ENCODE measurements around the gene DLG2.
A peak's percentile ranks its signal among the peaks of the same experiment; 100 is the strongest.
"Not testable (repeated sequence)": the region's sequence is repeated elsewhere in the genome, so short reads cannot be mapped to it uniquely, and the experiment has no call there.

The DLG2 gene

DNA sequence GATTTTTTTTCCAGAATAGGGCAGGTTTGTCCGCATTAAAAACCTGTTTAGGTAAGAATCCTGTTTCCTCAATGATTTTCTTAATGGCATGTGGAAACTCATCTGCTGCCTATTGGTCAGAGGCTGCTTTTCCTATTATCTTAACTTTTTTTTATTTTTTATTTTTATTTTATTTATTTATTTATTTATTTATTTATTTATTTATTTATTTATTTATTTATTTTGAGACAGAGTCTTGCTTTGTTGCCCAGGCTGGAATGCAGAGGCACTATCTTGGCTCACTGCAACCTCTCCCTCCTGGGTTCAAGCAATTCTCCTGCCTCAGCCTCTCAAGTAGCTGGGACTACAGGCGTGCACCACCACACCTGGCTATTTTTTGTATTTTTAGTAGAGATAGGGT lies 389.1 kb downstream of the DLG2 start:
- DNase-seq (ENCODE audit: low spot score); FAIRE-seq: not testable (repeated sequence)

DNA sequence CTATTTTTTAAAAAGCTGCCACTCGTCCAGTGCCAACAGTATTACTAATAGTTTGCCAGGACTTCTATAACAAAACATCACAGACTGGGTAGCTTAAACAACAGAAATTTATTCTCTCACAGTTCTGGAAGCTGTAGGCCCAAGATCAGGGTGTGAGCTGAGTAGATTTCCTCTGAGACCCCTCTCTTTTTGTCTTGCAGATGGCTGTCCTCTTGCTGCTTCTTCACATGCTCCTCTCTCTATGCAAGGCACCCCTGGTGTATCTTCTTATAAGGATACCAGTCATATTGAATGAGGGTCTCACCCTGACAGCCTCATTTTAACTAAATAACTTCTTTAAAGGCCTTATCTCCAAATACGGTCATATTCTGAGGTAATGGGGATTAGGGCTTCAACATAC lies 390.9 kb downstream of the DLG2 start:
- FAIRE-seq: no peak
- no peak for DNase-seq (ENCODE audit: low spot score)

DNA sequence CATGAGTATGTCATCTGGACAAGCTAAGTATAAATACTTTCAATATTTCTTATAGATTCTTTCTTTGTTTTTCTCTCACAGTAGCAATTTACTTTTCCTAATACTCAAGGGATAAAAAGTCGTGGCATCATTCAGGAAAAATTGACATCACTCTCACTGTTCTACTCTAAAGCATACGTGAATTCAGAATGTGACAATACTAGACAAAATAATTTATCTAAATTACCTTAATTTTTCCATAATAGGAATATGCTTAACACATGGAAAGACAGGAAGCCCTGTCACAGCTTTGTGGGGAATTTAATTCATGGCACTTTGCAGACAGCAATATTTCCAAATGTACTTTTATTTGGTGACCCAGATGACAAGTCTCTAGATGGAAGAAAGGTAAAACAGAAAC lies 394.6 kb downstream of the DLG2 start:
- FAIRE-seq (no peak), DNase-seq (ENCODE audit: low spot score) (no peak)

DNA sequence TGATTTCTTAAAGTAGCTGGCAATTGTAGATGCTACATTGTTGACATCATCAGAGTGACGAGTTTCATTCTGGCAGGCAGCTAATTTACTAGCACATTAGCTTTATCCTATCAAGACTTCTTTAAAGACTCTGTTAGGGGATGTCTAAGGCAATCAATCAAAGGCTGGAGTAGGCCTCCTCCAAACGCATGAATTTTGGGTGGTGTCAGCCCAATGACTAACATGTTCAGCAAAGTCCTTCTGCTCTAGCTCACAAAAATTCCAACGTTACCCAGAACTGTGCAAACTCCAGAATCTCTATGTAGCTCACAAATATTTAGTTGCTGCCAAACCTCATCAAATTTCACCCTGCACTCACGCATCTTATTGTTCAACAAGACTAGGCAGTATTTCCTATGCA lies 395.6 kb downstream of the DLG2 start:
- no peak for DNase-seq (ENCODE audit: low spot score)
- FAIRE-seq: no peak

DNA sequence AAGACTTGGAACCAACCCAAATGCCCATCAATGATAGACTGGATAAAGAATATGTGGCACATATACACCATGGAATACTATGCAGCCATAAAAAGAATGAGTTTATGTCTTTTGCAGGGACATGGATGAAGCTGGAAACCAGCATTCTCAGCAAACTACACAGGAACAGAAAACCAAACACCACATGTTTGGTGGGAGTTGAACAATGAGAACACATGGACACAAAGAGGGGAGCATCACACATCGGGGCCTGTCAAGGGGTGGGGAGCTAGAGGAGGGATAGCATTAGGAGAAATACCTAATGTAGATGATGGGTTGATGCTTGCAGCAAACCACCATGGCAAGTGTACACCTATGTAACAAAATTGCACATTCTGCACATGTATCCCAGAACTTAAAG lies 397.4 kb downstream of the DLG2 start:
- DNase-seq (ENCODE audit: low spot score); FAIRE-seq: not testable (repeated sequence)

DNA sequence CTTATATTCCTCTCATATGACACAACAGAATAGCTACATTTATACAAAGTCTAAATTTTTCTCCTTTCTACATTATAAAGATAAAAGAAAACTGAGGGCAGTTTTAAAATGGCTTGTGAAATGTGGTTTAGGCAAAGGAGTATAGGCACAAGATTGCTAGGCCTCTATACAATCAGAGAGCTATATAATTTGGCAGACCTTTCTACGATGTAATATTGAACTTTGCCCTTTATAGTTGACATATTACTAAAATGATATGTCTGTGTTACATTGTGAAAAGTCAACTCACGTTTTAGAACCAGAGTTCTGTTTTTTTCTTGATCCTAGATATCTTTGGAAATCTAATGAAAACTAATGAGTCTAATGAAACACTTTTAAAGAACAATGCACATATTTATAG lies 430.2 kb downstream of the DLG2 start:
- no peak for FAIRE-seq
- no peak for DNase-seq (ENCODE audit: low spot score)

DNA sequence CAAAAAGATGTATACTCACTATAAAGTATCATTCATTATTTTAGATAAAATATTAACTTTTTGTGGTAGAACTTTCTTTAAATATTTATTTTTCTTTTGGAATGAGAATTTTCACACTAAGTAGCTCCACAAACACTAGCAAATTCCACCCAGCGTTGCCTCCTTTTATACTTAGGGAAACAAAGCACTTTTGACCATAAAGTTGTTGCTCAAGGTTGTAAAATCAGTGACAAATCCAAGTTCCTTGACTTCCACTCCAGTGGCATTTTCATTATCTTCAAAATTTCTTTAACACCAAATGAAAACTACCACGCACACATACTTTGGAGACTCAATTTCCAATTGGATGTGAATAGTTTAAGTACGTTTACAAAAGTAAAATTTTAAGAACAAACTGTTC lies 431.2 kb downstream of the DLG2 start:
- DNase-seq (ENCODE audit: low spot score) (no peak), FAIRE-seq (no peak)

DNA sequence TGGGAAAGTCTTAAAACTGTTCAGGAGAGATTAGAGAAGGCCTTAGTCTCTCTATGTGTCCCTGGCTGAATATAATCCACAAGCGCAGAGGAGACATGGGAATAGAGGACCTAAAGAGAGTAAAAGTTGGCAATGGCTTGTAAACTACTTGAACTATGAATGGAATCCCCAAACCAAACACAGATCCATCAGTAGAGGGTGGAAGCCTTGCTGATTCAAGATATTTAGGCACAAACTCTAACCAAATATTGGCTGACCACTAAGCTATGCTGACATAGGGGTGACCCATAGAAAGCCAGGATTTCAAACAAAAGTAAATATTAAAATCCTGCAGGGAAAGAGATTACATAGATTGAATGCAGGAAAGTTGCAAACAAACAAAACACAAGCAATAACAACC lies 439.2 kb downstream of the DLG2 start:
- DNase-seq (ENCODE audit: low spot score): no peak
- no peak for FAIRE-seq

DNA sequence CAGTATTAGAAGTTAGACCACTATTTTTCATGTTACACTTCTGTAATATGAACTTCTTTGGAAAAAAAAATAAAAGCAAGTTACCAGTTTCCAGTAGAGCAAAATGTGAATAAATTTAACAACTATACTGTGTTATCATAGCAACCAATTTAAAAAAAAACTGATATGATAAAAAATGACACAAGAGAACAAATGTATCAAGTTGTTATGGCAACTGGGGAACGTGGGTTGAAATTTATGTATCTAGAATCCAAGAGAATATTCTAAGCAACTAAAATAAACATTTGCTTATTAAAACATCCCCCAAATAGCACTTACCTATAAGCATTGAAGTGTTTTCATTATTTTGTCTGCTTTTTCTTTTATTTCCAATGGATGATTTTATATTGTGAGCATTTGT lies 442.4 kb downstream of the DLG2 start:
- no peak for DNase-seq (ENCODE audit: low spot score)
- no peak for FAIRE-seq

DNA sequence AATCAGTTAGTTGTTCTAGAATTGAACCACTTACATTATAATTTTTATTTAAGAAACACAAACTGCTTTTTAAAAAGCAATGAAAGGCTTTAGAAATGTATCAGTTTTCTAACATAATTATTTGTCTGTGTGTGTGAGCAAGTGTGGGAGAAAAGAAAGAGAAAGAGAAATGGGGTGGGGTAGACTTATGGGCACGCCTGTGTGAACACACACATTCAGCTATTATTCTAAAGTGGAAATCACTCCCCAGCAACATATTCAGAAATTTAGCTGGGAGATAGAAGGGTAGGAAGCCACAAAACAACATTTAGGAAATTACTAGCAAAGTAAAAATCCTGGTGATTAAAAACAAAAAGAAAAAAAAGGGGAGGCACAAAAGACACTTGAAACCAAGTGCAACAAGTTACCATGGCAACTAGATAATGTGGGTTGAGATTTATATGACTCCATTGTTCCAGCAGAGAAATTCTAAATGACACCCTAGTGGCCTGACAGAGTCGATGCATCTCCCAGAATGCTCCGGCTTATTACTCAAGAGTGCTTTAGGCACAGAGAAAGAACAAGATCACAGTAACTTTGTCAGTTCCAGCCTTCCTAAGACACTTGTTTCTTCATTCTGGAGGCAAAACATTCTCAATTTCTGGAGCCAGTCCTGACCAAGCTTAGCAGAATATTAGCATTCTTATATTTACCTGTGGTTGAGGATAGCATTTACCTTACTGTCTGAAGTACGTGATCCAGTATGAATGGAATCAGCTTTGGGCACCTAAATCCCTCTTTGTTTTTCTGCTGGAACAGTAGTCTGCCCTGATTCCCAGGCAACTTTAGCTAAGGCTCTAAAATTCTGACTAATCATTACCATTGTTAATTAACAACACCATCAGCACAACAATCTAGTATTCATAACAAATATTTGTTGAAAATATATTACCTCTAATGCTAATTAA lies 444.4 kb downstream of the DLG2 start:
- no peak for FAIRE-seq
- DNase-seq (ENCODE audit: low spot score): peak; percentile 32

DNA sequence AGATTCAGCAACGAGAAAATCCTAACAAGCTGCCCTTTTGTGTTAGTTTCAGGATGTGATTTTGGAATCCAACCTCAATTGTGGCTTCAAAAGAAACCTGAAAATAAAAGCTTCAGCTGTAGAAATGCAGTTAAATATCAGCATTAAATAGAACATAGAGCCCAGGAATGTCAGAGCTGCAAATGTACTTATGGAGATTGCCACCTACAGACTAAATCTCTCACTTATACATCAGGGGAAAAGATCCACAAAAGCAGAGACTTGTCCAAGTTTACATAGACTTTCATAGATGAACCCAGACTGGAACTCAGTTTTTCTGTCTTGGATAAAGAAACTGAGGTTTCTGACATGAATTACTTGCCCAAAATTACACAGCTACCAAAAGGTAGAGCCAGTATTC lies 446.6 kb downstream of the DLG2 start:
- FAIRE-seq (no peak), DNase-seq (ENCODE audit: low spot score) (no peak)

DNA sequence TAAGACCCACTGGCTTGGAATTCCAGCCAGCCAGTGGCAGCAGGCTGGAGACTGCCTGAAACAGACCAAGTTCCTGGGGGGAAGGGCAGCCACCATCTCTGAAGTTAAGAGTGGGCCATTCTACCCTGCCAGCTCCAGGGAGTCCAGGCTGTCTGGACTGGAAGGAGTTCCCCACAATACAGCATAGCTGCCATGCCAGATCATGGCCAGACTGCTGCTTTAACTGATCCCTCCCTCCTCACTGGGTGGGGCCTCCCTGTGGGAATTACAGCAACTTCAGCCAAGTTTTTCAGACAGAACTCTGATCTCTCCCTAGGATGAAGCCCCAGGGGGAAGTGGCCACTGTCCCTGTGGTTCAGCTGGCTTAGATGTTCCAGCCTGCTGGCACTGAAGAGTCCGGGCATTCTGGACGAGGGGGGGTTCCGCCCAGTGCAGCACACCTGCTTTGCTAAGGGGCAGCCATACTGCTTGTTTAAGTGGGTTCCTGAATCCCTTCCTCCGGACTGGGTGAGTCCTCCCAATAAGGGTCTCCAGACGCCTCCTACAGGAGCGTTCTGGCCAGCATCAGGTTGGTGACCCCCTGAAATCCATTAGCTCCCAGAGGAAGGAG lies 455.4 kb downstream of the DLG2 start:
- FAIRE-seq (no peak), DNase-seq (ENCODE audit: low spot score) (no peak)

DNA sequence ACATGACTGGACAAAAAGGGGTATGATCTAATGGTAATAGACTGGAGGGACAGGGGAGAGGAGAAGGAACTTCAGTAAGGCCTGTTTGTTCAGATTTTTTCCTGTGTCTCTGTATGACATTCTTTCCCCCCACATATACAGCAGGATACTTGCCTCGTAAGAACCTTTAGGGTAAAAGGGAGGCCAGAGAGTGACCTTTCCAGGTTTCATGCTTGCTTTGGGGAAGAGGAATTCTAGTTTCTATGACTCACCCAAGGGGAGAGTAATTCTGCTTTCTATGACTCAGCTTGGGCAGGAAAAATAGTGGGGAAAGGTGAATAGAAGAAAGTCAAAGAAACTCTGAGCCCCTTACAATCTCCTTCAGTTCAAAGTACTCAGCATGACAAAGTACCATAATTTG lies 457.0 kb downstream of the DLG2 start:
- DNase-seq (ENCODE audit: low spot score) (peak; percentile 52), FAIRE-seq (no peak)

DNA sequence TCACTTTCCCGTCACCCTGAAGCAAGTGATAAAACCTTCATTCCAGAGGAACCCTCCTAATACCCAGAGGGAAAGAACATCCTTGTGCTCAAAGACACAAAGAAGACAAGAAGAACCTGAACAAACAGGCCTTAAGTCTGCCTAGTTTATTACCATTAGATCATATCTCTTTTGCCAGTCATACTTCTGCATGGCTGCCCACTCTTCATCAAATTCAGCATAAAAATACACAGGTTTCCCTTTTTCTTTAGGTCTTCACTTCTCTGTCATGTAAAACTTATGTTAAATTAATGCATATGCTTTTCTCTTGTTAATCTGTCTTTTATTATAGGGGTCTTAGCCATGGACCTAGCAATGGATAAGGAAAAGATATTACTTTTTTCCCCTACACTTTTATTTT lies 459.7 kb downstream of the DLG2 start:
- DNase-seq (ENCODE audit: low spot score) (no peak), FAIRE-seq (no peak)

DNA sequence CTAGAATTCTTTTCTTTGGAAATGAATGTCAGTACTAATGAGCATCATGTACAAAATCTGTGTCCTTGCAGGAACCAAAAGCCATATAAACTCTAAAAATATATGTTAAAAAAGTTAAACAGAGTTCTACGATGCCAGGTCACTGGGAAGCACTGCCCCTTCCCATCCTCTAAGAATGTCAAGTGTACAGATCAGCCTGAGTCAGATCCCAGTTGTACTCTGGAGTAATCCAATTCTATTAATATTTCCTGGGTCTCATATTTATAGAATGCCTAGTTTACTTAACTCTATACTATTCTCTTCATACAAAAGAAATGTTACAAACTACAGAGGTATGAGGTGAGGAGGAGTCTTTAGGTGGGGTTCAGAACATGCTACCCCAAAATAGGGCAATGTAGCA lies 460.1 kb downstream of the DLG2 start:
- DNase-seq (ENCODE audit: low spot score): no peak

DNA sequence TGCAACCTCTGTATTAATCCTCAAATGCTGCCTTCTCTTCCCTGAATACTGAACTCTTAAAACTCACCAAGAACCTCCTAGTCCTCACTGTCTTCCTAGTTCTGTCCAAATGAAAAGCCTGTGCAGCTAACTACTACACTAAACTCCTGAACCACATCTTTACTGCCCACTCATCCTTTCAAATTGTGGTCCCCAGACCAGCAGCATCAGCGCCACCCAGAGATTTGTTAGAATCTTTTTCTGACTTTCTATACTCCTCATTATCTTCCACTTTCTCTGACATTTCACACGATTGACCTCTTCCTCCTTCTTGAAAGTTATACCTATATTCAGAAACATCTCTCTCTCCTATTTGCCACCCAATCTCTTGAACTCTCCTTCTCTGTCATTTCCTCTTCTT lies 461.3 kb downstream of the DLG2 start:
- no peak for FAIRE-seq
- no peak for DNase-seq (ENCODE audit: low spot score)

More for the DNA sequence above, 460.1 kb downstream of the DLG2 start:
- no peak for FAIRE-seq

DNA sequence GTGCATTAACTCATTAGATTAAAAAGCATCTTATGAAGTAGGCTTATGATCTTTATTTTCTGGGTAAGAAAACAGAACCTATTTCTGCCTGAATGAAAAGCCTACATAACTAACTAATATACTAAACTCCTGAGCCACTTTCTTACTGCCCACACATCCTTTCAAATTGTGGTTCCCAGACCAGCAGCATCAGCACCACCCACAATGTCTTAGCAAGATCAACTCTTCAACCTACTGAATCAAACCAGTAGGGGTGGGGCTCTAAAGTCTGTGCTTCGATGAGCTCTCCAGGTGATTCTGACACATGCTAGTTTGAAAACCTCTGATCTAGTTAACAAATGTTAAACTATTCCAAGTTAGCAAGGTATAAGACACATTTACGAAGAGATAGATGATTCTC lies 462.4 kb downstream of the DLG2 start:
- FAIRE-seq: no peak

DNA sequence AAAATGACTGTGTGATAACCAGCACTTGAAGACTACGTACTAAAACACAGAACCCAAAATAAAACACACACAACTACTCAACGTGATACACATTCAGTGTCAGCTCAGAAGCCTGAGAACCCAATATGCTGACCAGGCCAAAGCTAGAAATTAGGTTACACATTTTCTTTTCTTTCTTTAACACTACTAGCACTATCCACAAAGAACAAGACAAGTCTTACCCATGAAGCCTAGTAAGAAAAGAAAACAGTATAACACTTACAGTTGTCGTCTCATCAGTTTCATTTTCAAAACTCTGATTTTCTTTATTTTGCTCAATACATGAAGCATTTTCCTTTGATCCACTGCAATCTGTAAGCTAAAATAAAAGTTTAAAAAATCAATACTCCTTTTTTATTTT lies 472.9 kb downstream of the DLG2 start:
- no peak for DNase-seq (ENCODE audit: low spot score)
- FAIRE-seq: no peak

More for the DNA sequence above, 462.4 kb downstream of the DLG2 start:
- no peak for DNase-seq (ENCODE audit: low spot score)

DNA sequence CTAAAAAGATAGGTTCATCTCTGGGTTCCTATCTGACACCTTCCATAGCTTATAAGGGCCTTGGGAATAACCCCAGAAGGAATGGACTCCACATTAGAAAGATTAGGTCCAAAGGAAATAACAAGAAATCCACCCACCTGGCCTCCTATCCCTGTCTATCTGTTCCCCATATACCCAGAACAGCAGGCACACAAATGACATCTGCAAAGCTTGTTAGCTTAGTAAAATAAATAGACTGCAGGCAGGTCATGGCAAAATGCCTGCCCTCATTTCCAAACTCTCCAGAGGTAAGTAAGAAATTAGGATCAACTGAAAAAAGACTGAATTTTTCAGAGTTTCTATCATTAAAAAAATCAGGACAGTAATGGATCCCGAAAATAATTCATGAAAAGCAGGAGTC lies 489.5 kb downstream of the DLG2 start:
- FAIRE-seq (no peak), DNase-seq (ENCODE audit: low spot score) (no peak)

DNA sequence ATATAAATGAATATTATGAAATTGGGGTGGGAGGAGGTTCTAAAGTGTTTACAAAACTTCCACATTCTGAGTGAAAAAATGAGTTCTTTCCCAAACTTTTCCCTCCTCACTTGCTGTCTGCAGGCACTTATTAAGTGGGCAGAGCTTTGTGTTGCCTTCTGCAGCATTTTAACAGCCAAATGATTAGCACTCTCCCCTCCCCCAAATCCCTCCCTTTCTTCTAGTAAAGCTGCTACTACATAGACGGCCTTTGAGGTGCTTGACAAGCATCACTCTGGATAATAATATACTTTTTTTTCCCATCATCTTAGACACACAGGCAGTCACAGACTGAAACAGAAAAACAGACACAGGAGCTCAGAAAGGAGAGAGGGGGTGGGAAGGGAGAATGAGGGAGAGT lies 493.5 kb downstream of the DLG2 start:
- DNase-seq (ENCODE audit: low spot score) (no peak), FAIRE-seq (no peak)

DNA sequence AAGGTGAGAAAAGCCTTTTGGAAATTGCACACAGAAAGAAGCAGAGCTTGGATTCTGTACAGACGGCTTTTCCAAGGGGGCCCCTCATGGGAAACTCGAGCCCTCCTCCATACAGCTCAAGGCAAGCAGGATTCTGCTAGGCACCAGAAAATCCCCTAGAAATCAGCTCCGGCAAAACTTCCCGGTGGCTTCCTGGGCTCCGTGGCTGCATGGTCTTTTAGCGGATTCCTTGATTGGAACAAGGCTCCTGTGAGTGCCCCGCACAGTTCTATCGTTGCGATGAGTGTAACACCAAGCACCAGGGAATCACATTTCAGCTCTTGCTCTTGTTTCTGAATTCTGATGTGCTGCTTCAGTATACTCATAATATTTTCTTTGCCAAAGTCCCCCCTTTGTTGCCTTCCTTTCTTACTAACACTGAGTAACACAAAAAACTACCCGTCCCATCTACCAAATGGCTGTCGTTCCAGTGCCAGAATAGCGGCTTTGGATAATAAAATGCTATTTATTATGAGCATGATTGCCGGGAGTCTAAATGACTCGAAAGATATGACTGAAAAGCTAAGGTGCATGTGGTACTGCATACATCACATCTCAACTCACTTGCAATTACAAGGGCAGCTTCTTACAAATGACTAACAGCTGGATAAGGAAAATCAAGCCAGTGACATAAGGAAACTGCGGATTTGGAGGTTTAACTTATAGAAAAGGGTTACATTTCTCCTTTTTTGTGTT lies 494.1 kb downstream of the DLG2 start:
- DNase-seq (ENCODE audit: low spot score) (no peak), FAIRE-seq (no peak)

DNA sequence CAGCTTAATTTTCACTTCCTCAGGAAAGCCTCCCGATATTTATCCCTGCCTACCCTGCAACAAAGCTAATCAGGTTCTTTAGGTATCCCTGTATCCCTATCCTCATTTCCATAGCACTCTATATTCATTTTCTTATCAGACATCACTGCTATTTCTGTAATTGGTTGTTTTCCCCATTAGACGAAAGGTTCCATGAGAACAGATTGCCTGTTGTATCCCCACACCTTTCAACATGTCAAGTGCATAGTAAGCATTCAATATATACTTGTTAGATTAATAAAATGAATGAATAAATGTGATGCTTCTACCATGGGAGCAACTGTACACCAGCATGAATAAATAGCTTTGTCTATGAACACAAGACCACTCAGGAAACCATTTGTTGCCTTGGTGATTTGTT lies 499.8 kb downstream of the DLG2 start:
- no peak for DNase-seq (ENCODE audit: low spot score)
- FAIRE-seq: no peak
